Ishikawa (cell line): ENCODE data around the gene CYP4F12.

Source experiments
- CEBPB ChIP-seq: IDR thresholded peaks from 2 replicates; pipeline ENCODE4 v1.6.1; 2012
- CREB1 ChIP-seq: IDR thresholded peaks from 2 replicates; pipeline ENCODE4 v1.6.1; 2012; ENCODE audit warnings: low read depth
- EGR1 ChIP-seq: IDR thresholded peaks from 2 replicates; pipeline ENCODE4 v1.6.1; 2012
- EP300 ChIP-seq: IDR thresholded peaks from 2 replicates; pipeline ENCODE4 v1.6.1; 2012; ENCODE audit warnings: borderline replicate concordance
- FOXM1 ChIP-seq: IDR thresholded peaks from 2 replicates; pipeline ENCODE4 v1.6.1; 2012; ENCODE audit warnings: low read depth, borderline replicate concordance
- MAX ChIP-seq: IDR thresholded peaks from 2 replicates; pipeline ENCODE4 v1.6.1; 2012
- NFIC ChIP-seq: IDR thresholded peaks from 2 replicates; pipeline ENCODE4 v1.6.1; 2012
- RAD21 ChIP-seq: IDR thresholded peaks from 2 replicates; pipeline ENCODE4 v1.6.1; 2012; ENCODE audit warnings: low read depth
- REST ChIP-seq: IDR thresholded peaks from 2 replicates; pipeline ENCODE4 v1.6.1; 2012; ENCODE audit warnings: low read depth, mild to moderate bottlenecking
- TAF1 ChIP-seq: IDR thresholded peaks from 2 replicates; pipeline ENCODE4 v1.6.1; 2012; ENCODE audit warnings: low read depth, mild to moderate bottlenecking
- TCF12 ChIP-seq: IDR thresholded peaks from 2 replicates; pipeline ENCODE4 v1.6.1; 2012; ENCODE audit warnings: low read depth
- TEAD4 ChIP-seq: IDR thresholded peaks from 2 replicates; pipeline ENCODE4 v1.6.1; 2012
- USF1 ChIP-seq: IDR thresholded peaks from 2 replicates; pipeline ENCODE4 v1.6.1; 2012
- YY1 ChIP-seq: IDR thresholded peaks from 2 replicates; pipeline ENCODE4 v1.6.1; 2012; ENCODE audit warnings: low read depth
- ZBTB7A ChIP-seq: IDR thresholded peaks from 2 replicates; pipeline ENCODE4 v1.6.1; 2012; ENCODE audit warnings: low read depth

Gene CYP4F12

GRCh38 chr19:15631817-15632216 is 41.1 kb upstream of the CYP4F12 start:
- TF ChIP-seq ZBTB7A = no peak
- no peak for TF ChIP-seq FOXM1
- TF ChIP-seq REST = peak; percentile 81
- TF ChIP-seq RAD21 = peak; percentile 52
- TF ChIP-seq EGR1 = no peak
- no peak for TF ChIP-seq TCF12
- TF ChIP-seq NFIC = no peak
- TF ChIP-seq CREB1 = no peak
- no peak for TF ChIP-seq CEBPB
- no peak for TF ChIP-seq EP300

- no peak for TF ChIP-seq REST
- TF ChIP-seq EGR1 = no peak
- no peak for TF ChIP-seq MAX
- no peak for TF ChIP-seq FOXM1
- TF ChIP-seq EP300 = no peak
- TF ChIP-seq TCF12 = no peak
- no peak for TF ChIP-seq CEBPB
These were observed 39.6 kb upstream of the CYP4F12 start for GRCh38 chr19:15633082-15633835.

GRCh38 chr19:15634105-15634504 is 38.8 kb upstream of the CYP4F12 start:
- no peak for TF ChIP-seq USF1
- TF ChIP-seq TAF1 = no peak
- no peak for TF ChIP-seq FOXM1
- TF ChIP-seq EGR1 = no peak
- no peak for TF ChIP-seq ZBTB7A
- no peak for TF ChIP-seq TEAD4
- TF ChIP-seq TCF12 = no peak
- no peak for TF ChIP-seq YY1
- no peak for TF ChIP-seq NFIC
- no peak for TF ChIP-seq REST
- TF ChIP-seq CREB1 = no peak
- TF ChIP-seq MAX = no peak
- TF ChIP-seq EP300 = no peak
- no peak for TF ChIP-seq CEBPB
- no peak for TF ChIP-seq RAD21

- no peak for TF ChIP-seq CEBPB
- no peak for TF ChIP-seq TEAD4
- TF ChIP-seq YY1 = no peak
- no peak for TF ChIP-seq TCF12
- no peak for TF ChIP-seq CREB1
- no peak for TF ChIP-seq REST
- TF ChIP-seq FOXM1 = no peak
- TF ChIP-seq NFIC = no peak
- no peak for TF ChIP-seq RAD21
These were observed 37.7 kb upstream of the CYP4F12 start for GRCh38 chr19:15635016-15635805.
